Inflammatory macrophage treated with lipopolysaccharide for 1 hour (primary cell): ENCODE measurements around the gene SERPINI2.
"Not testable (repeated sequence)": the region's sequence is repeated elsewhere in the genome, so short reads cannot be mapped to it uniquely, and the experiment has no call there.

Experiments
- DNase-seq, 2 donors: peaks; one replicate each; pipeline ENCODE4 v3.0.0-alpha.2; 2020 to 2022

SERPINI2 gene

DNA sequence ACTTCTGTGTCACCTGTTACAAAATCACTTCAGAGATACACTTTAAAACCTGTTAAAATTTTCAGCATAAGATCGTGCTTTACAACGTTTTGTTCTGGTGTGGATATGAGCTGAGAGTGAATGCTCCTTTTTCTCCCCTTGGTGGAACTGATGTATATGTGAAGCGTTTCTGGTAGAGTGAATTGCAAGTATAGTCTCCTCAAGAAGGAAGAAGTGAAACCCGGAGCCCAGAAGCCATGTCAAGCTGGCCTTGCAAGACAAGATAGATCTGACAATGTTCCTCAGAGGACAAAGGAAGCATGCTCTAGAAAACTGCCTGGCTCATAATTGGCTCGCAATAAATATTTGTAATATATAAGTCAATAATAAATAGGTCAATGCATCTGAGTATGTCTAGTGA lies 23.6 kb downstream of the SERPINI2 start:
- DNase-seq: peak in 1 of 2 donors; percentile 6

DNA sequence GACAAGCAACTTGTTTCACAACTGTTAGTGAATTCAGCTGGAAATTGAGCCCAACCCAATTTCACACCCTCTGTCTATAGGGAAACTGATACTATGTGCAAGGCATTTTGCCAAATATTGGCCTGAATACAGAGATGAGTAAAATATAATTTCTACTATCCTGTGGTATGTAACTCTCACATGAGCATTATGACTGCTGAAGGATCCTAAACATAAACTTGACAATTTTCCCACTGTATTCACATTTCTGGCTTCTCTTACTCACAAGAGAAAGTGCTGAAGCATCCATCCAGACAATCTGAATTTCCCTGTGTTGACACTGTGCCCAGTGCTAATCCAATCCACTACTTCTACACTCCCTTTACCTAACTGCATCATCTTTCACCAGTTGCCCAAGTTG lies 28.4 kb downstream of the SERPINI2 start:
- DNase-seq: no peak

DNA sequence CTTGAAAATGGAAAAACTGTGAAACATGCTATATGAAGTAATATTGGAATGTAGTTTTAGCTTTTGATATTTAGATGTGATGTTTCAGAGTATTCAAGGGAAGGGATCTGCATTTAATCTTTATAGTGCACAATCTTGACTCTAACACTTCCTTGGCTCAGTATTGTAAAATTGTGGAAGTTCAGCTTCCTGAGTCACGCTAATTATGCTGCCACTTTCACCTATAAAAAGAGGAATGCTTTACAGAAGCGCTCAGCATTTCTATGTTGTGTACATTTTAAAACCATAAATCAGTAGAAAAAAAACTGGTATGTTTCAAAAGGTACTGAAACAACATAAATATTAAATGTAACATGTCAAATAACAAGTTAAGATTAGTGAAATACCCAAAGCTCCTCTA lies 32.6 kb downstream of the SERPINI2 start:
- peak; percentile 32 to 36 for DNase-seq

DNA sequence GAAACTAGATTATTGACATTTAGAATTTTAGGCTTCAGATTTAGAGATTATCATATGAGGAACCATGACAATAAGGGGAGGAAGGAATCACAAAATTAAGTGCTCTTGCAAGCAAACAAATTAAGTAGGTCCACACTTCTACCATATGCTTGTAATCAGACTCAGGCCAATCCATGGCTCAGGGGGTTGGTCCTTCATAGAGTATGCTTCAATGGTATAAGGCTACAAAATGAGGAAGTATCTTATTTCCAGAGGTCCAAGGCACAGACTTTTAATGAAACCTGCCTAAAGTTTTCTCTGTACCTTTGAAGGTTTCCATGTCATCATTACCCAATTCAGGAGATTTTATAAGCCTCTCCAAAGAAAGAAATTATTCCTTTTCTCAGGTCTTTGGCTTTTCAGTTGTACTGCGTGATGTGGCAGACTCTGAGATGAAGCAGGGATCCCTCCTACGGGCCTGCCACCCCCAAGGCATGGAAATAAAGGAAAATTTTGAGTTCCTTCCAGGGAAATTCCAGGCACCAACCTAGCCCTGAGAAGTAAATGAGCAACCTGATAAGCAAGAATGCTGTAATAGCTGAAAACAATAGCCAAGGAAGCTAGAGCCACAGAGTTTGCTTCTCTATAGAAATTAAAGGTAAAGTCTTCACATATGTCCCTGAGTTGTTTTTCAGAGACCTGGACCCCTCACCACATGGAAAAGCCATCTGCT lies 36.3 kb downstream of the SERPINI2 start:
- DNase-seq: peak in 1 of 2 donors; percentile 18

DNA sequence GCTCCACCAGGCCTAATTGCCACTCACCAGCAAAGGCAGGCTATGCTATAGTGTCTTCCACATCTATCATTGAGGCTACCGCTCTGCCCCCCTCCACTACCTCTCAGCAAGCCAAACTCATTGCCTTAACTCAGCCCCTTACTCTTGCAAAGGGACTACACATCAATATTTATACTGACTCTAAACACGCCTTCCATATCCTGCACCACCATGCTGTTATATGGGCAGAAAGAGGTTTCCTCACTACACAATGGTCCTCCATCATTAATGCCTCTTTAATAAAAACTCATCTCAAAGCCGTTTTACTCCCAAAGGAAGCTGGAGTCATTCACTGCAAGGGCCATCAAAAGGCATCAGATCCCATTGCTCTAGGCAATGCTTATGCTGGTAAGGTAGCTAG lies 46.9 kb downstream of the SERPINI2 start:
- DNase-seq: not testable (repeated sequence)

DNA sequence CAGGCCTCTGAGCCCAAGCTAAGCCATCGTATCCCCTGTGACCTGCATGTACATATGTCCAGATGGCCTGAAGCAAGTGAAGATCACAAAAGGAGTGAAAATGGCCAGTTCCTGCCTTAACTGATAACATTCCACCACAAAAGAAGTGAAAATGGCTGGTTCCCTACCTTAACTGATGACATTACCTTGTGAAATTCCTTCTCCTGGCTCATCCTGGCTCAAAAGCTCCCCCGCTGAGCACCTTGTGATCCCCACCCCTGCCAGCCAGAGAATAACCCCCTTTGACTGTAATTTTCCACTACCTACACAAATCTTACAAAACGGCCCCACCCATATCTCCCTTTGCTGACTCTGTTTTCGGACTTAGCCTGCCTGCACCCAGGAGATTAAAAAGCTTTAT lies 51.4 kb downstream of the SERPINI2 start:
- not testable (repeated sequence) for DNase-seq

DNA sequence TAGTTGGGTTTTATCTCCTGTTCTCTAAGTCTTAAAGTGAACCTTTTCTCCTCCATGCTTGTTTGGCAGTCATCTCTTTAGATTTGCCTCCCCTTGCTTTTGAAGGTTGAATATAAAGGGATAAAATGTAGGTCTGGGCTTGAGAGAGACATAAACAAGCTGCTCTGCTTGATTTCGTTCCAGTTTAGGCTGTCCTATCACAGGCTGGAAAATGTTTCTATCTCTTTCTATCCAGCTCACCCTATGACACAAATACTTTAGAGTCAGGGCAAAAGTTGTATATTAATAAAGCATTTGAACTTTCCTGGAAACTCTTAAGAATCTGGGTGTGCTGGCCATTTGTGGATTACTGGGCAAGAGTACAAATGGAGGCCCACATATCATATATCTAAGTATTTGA lies 64.2 kb downstream of the SERPINI2 start:
- DNase-seq: no peak

DNA sequence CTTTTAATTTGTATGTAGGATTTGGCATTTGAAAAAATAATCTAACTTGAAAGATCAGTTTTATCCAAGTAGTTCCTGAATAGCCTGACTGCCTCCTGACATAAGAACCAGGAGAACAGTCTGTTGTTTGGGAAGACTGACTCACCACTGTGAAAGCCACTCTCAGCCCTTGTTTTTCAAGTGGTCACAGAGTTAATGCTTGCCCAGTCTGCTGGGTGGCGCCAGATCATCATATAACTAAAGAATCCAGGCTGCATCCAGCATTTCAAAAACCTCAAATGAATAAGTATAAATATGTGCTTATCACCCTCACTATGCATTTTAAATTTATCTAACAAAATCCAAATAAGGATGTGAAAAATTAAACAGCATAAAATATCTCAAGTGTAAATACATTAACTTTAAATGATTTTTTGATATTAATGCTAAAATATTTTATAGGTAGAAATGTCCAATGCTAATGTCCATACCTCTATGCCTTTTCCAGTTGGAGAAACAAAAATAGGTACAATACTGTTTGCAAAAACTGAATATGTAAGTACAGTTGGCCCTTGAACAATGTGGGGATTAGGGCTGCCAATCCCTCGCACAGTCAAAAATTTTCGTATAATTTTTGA lies 66.9 kb downstream of the SERPINI2 start:
- peak; percentile 41 to 48 for DNase-seq

DNA sequence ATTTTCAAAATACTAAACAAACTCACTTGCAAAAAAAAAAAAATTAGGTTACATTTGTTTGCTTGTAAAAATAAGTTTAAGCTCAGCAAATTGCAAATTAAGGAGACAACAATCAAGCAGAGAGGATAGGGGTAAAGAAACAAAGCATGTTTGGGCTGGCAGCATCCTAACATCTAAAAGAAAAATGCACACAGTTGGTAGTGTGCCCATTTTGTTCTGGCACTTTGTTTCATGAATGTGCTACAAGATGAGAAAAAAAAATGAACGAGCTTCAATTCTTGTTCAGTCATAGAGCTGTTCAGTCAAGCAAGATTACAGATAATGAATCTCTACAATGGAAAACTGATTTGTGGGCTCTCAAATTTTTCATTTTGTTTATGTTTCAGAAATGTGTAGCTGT lies 76.0 kb downstream of the SERPINI2 start:
- no peak for DNase-seq

DNA sequence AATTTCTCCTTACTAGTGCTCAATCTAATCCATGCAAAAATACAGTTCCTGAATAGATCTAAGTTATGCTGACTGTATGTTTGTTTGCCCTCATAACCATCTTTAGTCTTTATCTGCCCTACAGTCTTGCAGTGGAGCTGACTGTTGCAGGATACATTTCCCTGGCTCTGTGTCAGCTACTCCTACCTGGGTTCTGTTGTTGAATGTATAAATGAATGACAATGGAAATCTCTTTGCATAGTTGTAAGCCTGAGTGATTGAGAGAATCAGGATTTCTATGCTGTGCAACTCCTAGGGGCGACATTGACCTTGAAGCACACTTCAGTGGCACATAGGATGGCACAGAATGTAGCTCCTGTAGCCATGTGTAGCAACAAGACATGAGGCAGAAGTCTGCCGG lies 77.8 kb downstream of the SERPINI2 start:
- no peak for DNase-seq

DNA sequence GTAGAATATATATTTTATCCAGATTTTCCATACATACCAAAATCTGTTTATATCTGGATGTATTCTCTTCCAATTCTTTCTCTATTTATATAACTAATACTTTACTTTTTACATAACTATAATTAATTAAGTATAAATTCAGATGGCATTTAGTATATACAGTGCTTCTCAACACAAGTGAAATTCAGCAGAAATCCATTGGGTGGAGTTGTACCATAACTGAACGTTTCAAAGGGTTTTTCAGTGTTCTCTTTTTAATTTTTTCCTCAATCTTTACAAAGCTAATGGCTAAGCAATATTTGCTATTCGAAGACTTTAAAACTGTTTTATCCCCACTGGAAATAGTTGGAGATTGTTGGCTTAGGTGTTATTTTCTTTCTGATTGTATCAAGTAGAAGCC lies 79.8 kb downstream of the SERPINI2 start:
- peak in 1 of 2 donors; percentile 5 for DNase-seq
